SW480 (cell line): ENCODE measurements around the gene PITPNM3.

Experiments used
- DNase-seq: peaks from one replicate; pipeline ENCODE4 v3.0.0-alpha.2; 2016; ENCODE audit warnings: low spot score

The PITPNM3 gene

GRCh38 chr17:6551869-6552531 is 4.4 kb downstream of the PITPNM3 start:
- no peak for DNase-seq

GRCh38 chr17:6551356-6551755 is 5.0 kb downstream of the PITPNM3 start:
- no peak for DNase-seq

GRCh38 chr17:6549384-6550036 is 6.8 kb downstream of the PITPNM3 start:
- DNase-seq, result no peak

GRCh38 chr17:6548578-6549330 is 7.6 kb downstream of the PITPNM3 start:
- no peak for DNase-seq

- no peak for DNase-seq
These were observed 8.3 kb downstream of the PITPNM3 start for GRCh38 chr17:6548034-6548433.

- DNase-seq, result no peak
These were observed 9.0 kb downstream of the PITPNM3 start for GRCh38 chr17:6547336-6547735.

- DNase-seq, result no peak
These were observed 10.2 kb downstream of the PITPNM3 start for GRCh38 chr17:6546069-6546718.

GRCh38 chr17:6545291-6545690 is 11.1 kb downstream of the PITPNM3 start:
- DNase-seq, result no peak

- no peak for DNase-seq
These were observed 12.4 kb downstream of the PITPNM3 start for GRCh38 chr17:6544011-6544370.

- DNase-seq, result no peak
These were observed 13.0 kb downstream of the PITPNM3 start for GRCh38 chr17:6543079-6544010.

GRCh38 chr17:6542577-6542976 is 13.8 kb downstream of the PITPNM3 start:
- no peak for DNase-seq

- no peak for DNase-seq
These were observed 14.5 kb downstream of the PITPNM3 start for GRCh38 chr17:6541886-6542285.

GRCh38 chr17:6539871-6540270 is 16.5 kb downstream of the PITPNM3 start:
- DNase-seq, result no peak

- DNase-seq, result no peak
These were observed 19.7 kb downstream of the PITPNM3 start for GRCh38 chr17:6536566-6537065.

- no peak for DNase-seq
These were observed 20.3 kb downstream of the PITPNM3 start for GRCh38 chr17:6536053-6536452.

- no peak for DNase-seq
These were observed 21.4 kb downstream of the PITPNM3 start for GRCh38 chr17:6534846-6535514.

- DNase-seq, result no peak
These were observed 23.9 kb downstream of the PITPNM3 start for GRCh38 chr17:6532441-6532885.

GRCh38 chr17:6531575-6531974 is 24.8 kb downstream of the PITPNM3 start:
- DNase-seq, result no peak

- DNase-seq, result no peak
These were observed 25.9 kb downstream of the PITPNM3 start for GRCh38 chr17:6530324-6530920.

GRCh38 chr17:6528557-6528956 is 27.8 kb downstream of the PITPNM3 start:
- no peak for DNase-seq
